Breast epithelium (tissue), 3 donors: ENCODE data around the gene SPIN2A.

Experiments used
- POLR2A ChIP-seq: fragments of 450-650 bp; IDR thresholded peaks from one replicate; pipeline ENCODE4 v1.6.1; 2016; ENCODE audit warnings: antibody characterized with exemption, mild to moderate bottlenecking, moderate library complexity
- POLR2AphosphoS5 ChIP-seq, 3 donors: sonication (generic); formaldehyde crosslinking; IDR thresholded peaks; one replicate each; pipeline ENCODE4 v1.6.1; 2017; ENCODE audit warnings: antibody characterized with exemption in 3 of 3
- TF ChIP-seq, protein P1 (sequence below), 3 donors: fragments of 450-650 bp; IDR thresholded peaks; one replicate each; pipeline ENCODE4 v1.5.1; 2016 to 2017; ENCODE audit warnings: antibody characterized with exemption in 3 of 3, mild to moderate bottlenecking in 3 of 3, moderate library complexity in 3 of 3

DNA sequence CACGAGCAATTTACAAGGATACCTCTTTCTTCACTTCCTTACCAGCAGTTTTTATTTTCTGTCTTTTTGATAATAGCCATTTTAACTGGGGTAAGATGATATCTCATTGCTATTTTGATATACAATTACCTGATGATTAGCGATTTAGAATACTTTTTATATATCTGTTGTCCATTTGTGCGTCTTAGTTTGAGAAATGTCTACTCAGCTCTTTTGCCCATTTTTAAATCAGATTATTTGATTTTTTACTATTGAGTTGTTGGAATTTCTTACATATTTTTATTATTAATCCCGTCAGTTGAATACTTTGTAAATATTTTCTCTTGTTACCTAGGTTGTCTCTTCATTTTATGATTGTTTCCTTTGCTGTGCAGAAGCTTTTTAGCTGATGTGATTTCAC lies 1.5 kb upstream of the SPIN2A start:
- TF ChIP-seq, protein P1, sequence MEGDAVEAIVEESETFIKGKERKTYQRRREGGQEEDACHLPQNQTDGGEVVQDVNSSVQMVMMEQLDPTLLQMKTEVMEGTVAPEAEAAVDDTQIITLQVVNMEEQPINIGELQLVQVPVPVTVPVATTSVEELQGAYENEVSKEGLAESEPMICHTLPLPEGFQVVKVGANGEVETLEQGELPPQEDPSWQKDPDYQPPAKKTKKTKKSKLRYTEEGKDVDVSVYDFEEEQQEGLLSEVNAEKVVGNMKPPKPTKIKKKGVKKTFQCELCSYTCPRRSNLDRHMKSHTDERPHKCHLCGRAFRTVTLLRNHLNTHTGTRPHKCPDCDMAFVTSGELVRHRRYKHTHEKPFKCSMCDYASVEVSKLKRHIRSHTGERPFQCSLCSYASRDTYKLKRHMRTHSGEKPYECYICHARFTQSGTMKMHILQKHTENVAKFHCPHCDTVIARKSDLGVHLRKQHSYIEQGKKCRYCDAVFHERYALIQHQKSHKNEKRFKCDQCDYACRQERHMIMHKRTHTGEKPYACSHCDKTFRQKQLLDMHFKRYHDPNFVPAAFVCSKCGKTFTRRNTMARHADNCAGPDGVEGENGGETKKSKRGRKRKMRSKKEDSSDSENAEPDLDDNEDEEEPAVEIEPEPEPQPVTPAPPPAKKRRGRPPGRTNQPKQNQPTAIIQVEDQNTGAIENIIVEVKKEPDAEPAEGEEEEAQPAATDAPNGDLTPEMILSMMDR (IDR thresholded peaks at IDR 0.05), result no peak
- TF ChIP-seq POLR2A (no peak), POLR2AphosphoS5 (IDR thresholded peaks at IDR 0.05) (no peak)
